Astrocyte (in vitro differentiated cells and primary cell): ENCODE measurements around the gene ADGRE2. TPM values are rescaled to one million over a fixed set of nuclear protein-coding genes. Genes with fewer than 3 reads are reported as not detected.
"Not testable (repeated sequence)": the region's sequence is repeated elsewhere in the genome, so short reads cannot be mapped to it uniquely, and the experiment has no call there.

Experiments
- DNase-seq: peaks from one replicate; pipeline ENCODE4 v3.0.0-alpha.2; 2010; ENCODE audit warnings: low read depth
- FAIRE-seq: peaks from 2 replicates; lab custom pipeline; 2011; peaks lifted over from hg19 to GRCh38; lab: Jason Lieb, UNC
- H2AFZ ChIP-seq: 2 replicates; pipeline ENCODE4 v1.6.0; 2012; ENCODE audit warnings: low read depth, low read length, inconsistent platforms
- H3K27ac ChIP-seq: 2 replicates; pipeline ENCODE4 v1.5.1; 2011; ENCODE audit warnings: low read depth, low read length, inconsistent platforms
- H3K27me3 ChIP-seq: 2 replicates; pipeline ENCODE4 v1.6.0; 2011; ENCODE audit warnings: low read length, inconsistent platforms; ENCODE audit not compliant: insufficient read depth
- H3K36me3 ChIP-seq: 2 replicates; pipeline ENCODE4 v1.5.1; 2011; ENCODE audit warnings: low read length, inconsistent platforms; ENCODE audit not compliant: insufficient read depth
- H3K4me1 ChIP-seq: 2 replicates; pipeline ENCODE4 v1.5.1; 2011; ENCODE audit warnings: low read length, inconsistent platforms; ENCODE audit not compliant: insufficient read depth
- H3K4me2 ChIP-seq: 2 replicates; pipeline ENCODE4 v1.6.0; 2012; ENCODE audit warnings: low read length, inconsistent platforms
- H3K4me3 ChIP-seq: 2 replicates; pipeline ENCODE4 v1.5.1; 2011; ENCODE audit warnings: low read depth, mild to moderate bottlenecking, low read length, inconsistent platforms; ENCODE audit not compliant: insufficient read depth
- H3K79me2 ChIP-seq: 2 replicates; pipeline ENCODE4 v1.6.0; 2012; ENCODE audit warnings: mild to moderate bottlenecking, low read length, inconsistent platforms; ENCODE audit not compliant: insufficient read depth
- H3K9ac ChIP-seq: 2 replicates; pipeline ENCODE4 v1.6.0; 2012; ENCODE audit warnings: mild to moderate bottlenecking, low read length, inconsistent platforms
- H3K9me3 ChIP-seq: 2 replicates; pipeline ENCODE4 v1.5.1; 2012; ENCODE audit warnings: low read depth, mild to moderate bottlenecking, low read length, inconsistent platforms; ENCODE audit not compliant: insufficient read depth
- H4K20me1 ChIP-seq: 2 replicates; pipeline ENCODE4 v1.6.0; 2012; ENCODE audit warnings: low read length, inconsistent platforms; ENCODE audit not compliant: insufficient read depth
- H3K27ac Mint-ChIP-seq: one replicate; pipeline ENCODE4 v1.8.0; 2021; ENCODE audit warnings: mild to moderate bottlenecking, mixed read lengths; ENCODE audit not compliant: unreplicated experiment
- H3K27me3 Mint-ChIP-seq: one replicate; pipeline ENCODE4 v1.8.0; 2021; ENCODE audit warnings: low read depth, mixed read lengths; ENCODE audit not compliant: unreplicated experiment
- H3K36me3 Mint-ChIP-seq: one replicate; pipeline ENCODE4 v1.8.0; 2021; ENCODE audit warnings: low read depth, mixed read lengths; ENCODE audit not compliant: unreplicated experiment
- H3K4me1 Mint-ChIP-seq: one replicate; pipeline ENCODE4 v1.8.0; 2021; ENCODE audit warnings: low read depth, mixed read lengths; ENCODE audit not compliant: unreplicated experiment
- H3K4me3 Mint-ChIP-seq: one replicate; pipeline ENCODE4 v1.8.0; 2021; ENCODE audit warnings: mild to moderate bottlenecking, moderate library complexity, mixed read lengths; ENCODE audit not compliant: unreplicated experiment
- H3K9me3 Mint-ChIP-seq: one replicate; pipeline ENCODE4 v1.8.0; 2021; ENCODE audit warnings: mild to moderate bottlenecking, mixed read lengths; ENCODE audit not compliant: unreplicated experiment
- CTCF ChIP-seq: IDR thresholded peaks from 2 replicates; pipeline ENCODE4 v1.5.1; 2011; ENCODE audit warnings: low read depth, mild to moderate bottlenecking, inconsistent platforms, low read length, moderate library complexity; ENCODE audit not compliant: insufficient read depth
- EZH2 ChIP-seq: IDR thresholded peaks from 2 replicates; pipeline ENCODE4 v1.6.1; 2012; ENCODE audit warnings: mild to moderate bottlenecking, low read length, inconsistent platforms; ENCODE audit not compliant: insufficient read depth
- total RNA-seq: library from RNA; stranded (reverse); gene quantifications from 2 replicates; pipeline ENCODE4 v1.2.1, GENCODE V29; 2021

The ADGRE2 gene
- total RNA-seq, 1 donor from 2014 or later, result 0.34 TPM

- not testable (repeated sequence) for H3K27ac Mint-ChIP-seq, H3K4me2 ChIP-seq, FAIRE-seq, H3K9ac ChIP-seq, H3K79me2 ChIP-seq, H3K36me3 ChIP-seq, H2AFZ ChIP-seq, H3K27me3 ChIP-seq, H3K36me3 Mint-ChIP-seq, H4K20me1 ChIP-seq, H3K9me3 ChIP-seq, H3K4me3 ChIP-seq, H3K4me1 ChIP-seq, H3K9me3 Mint-ChIP-seq, H3K27ac ChIP-seq, H3K4me3 Mint-ChIP-seq, H3K4me1 Mint-ChIP-seq, H3K27me3 Mint-ChIP-seq
- peak; percentile 5 for DNase-seq
Measured at GRCh38 chr19:14784730-14785101, 6.4 kb upstream of the ADGRE2 start.

DNA sequence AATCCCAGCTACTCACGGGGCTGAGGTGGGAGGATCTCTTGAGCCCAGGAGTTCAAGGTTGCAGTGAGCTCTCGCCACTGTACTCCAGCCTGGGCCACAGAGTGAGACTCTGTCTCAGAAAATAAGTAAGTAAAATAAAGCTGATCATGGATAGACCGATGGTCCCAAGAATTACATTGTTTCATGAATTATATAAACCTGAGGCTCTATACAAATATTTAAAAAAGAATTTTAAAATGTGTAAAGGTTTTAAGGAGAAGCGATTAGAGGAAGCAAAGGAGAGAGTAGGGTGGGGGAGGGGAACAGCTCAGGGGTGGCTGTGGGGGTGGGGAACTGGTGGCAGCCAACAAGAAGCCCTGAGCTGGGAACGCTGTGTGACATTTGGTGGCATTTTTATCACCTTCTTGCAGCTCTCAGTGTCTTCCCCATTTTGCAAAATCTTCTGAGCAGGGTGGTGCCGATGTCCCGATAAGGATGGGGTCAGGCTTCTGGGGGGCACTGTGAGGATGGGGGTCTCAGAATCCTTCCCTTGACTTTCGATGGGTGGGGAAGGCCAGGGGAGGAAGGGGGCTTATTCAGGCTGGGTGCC is 5.1 kb upstream of the ADGRE2 start:
- not testable (repeated sequence) for H3K4me1 Mint-ChIP-seq, H3K27me3 ChIP-seq, H3K27me3 Mint-ChIP-seq, H3K4me3 ChIP-seq, H3K27ac Mint-ChIP-seq, H3K4me1 ChIP-seq, H3K4me3 Mint-ChIP-seq, H3K79me2 ChIP-seq, H3K27ac ChIP-seq, H3K36me3 ChIP-seq, H3K9me3 ChIP-seq, FAIRE-seq, H2AFZ ChIP-seq, H3K9me3 Mint-ChIP-seq, H3K36me3 Mint-ChIP-seq, DNase-seq, H4K20me1 ChIP-seq, H3K9ac ChIP-seq, H3K4me2 ChIP-seq

DNA sequence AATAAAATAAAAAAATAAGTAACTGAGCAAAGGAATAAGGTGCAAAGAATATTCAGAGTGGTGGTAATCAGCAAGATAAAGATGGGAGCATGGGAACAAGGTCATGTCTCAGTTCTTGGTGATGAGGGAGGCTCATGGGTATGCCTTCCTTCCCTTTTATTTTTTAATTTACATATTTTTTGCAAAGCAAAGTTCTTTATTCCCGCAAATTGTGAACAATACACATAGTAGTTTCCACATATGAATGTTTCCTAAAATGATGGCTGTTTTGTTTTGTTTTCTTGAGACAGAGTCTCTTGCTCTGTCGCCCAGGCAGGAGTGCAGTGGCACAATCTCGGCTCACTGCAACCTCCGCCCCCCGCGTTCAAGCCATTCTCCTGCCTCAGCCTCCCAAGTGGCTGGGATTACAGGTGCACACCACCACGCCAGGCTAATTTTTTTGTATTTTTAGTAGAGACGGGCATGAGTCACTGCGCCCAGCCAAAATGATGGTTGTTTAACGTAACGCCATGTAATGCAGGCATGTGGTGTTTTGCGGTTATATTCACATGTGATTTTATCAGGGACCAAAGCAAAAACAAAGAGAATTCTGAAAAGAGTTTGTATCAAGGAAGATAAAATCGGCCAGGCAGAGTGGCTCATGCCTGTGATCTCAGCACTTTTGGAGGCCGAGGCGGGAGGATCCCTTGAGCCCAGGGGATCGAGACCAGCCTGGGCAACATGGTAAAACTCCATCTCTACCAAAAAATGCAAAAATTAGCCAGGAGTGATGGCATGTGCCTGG is 4.5 kb upstream of the ADGRE2 start:
- H3K27ac ChIP-seq, result no peak overlapping the region
- H3K9me3 ChIP-seq, result no peaks in the 10 kb centered on the region
- H3K36me3 Mint-ChIP-seq, result no peaks in the 10 kb centered on the region
- no peak overlapping the region for H3K27ac Mint-ChIP-seq
- TF ChIP-seq EZH2, result no peak
- TF ChIP-seq CTCF, result no peak
- no peaks in the 10 kb centered on the region for H4K20me1 ChIP-seq
- H3K79me2 ChIP-seq, result no peaks in the 10 kb centered on the region
- peaks cover 11% of the 10 kb centered on the region for H3K27me3 Mint-ChIP-seq
- no peak overlapping the region for H3K9ac ChIP-seq
- H3K4me3 ChIP-seq, result no peak overlapping the region
- no peaks in the 10 kb centered on the region for H3K9me3 Mint-ChIP-seq
- H3K4me1 ChIP-seq, result no peaks in the 10 kb centered on the region
- H2AFZ ChIP-seq, result no peak overlapping the region
- H3K36me3 ChIP-seq, result no peaks in the 10 kb centered on the region
- H3K27me3 ChIP-seq, result no peaks in the 10 kb centered on the region
- H3K4me3 Mint-ChIP-seq, result no peak overlapping the region
- H3K4me1 Mint-ChIP-seq, result no peaks in the 10 kb centered on the region
- no peak overlapping the region for H3K4me2 ChIP-seq
- FAIRE-seq (no peak), DNase-seq (no peak)

- H3K4me1 Mint-ChIP-seq, H3K4me3 ChIP-seq, H3K27me3 ChIP-seq, H3K9me3 ChIP-seq, H3K4me1 ChIP-seq, DNase-seq, H3K9me3 Mint-ChIP-seq, H3K79me2 ChIP-seq, H3K27ac ChIP-seq, H3K27ac Mint-ChIP-seq, H4K20me1 ChIP-seq, H3K36me3 Mint-ChIP-seq, H3K4me2 ChIP-seq, H3K4me3 Mint-ChIP-seq, H3K9ac ChIP-seq, FAIRE-seq, H3K36me3 ChIP-seq, H2AFZ ChIP-seq: not testable (repeated sequence)
- H3K27me3 Mint-ChIP-seq, result peaks cover 13% of the 10 kb centered on the region
Measured at GRCh38 chr19:14781713-14782536, 3.6 kb upstream of the ADGRE2 start.

GRCh38 chr19:14780622-14781225 is 2.4 kb upstream of the ADGRE2 start:
- H3K36me3 ChIP-seq, H3K9me3 Mint-ChIP-seq, H3K4me1 ChIP-seq, H2AFZ ChIP-seq, DNase-seq, H3K27ac ChIP-seq, H3K27ac Mint-ChIP-seq, H3K9me3 ChIP-seq, H3K4me3 ChIP-seq, H3K36me3 Mint-ChIP-seq, H3K9ac ChIP-seq, H3K4me2 ChIP-seq, H3K79me2 ChIP-seq, FAIRE-seq, H3K4me1 Mint-ChIP-seq, H3K27me3 ChIP-seq, H4K20me1 ChIP-seq, H3K4me3 Mint-ChIP-seq: not testable (repeated sequence)
- peaks cover 19% of the 10 kb centered on the region for H3K27me3 Mint-ChIP-seq
